HepG2 (cell line): Measurements from ENCODE around the gene ROMO1. TPM values are rescaled to one million over a fixed set of nuclear protein-coding genes. Genes with fewer than 3 reads are reported as not detected.

Source experiments
- CBFB ChIP-seq: sonication (generic); formaldehyde crosslinking; IDR thresholded peaks from 2 replicates; pipeline ENCODE4 v1.4.0; 2020; ENCODE audit warnings: missing genetic modification reagents
- CC2D1A ChIP-seq: sonication (generic); formaldehyde crosslinking; IDR thresholded peaks from 2 replicates; pipeline ENCODE4 v1.8.1; 2023; ENCODE audit warnings: mild to moderate bottlenecking, missing genetic modification reagents
- FLYWCH1 ChIP-seq: sonication (generic); formaldehyde crosslinking; IDR thresholded peaks from 2 replicates; pipeline ENCODE4 v1.8.1; 2023; ENCODE audit warnings: mild to moderate bottlenecking, missing genetic modification reagents
- HIVEP1 ChIP-seq: sonication (generic); formaldehyde crosslinking; IDR thresholded peaks from 2 replicates; pipeline ENCODE4 v1.4.0; 2020; ENCODE audit warnings: mild to moderate bottlenecking, missing genetic modification reagents
- HNRNPK ChIP-seq: fragments of 200-400 bp; formaldehyde crosslinking; IDR thresholded peaks from 2 replicates; pipeline ENCODE4 v1.6.1; 2018; ENCODE audit warnings: low read length, low read depth, moderate library complexity, mild to moderate bottlenecking; ENCODE audit not compliant: poor library complexity, severe bottlenecking
- MTF1 ChIP-seq: sonication (generic); formaldehyde crosslinking; IDR thresholded peaks from 2 replicates; pipeline ENCODE4 v1.5.0; 2020; ENCODE audit warnings: missing genetic modification reagents
- SPEN ChIP-seq: sonication (generic); formaldehyde crosslinking; IDR thresholded peaks from 2 replicates; pipeline ENCODE4 v1.5.1; 2020; ENCODE audit warnings: low read depth, mild to moderate bottlenecking, missing genetic modification reagents
- SRSF1 ChIP-seq: fragments of 200-400 bp; formaldehyde crosslinking; optimal IDR thresholded peaks from 2 replicates; pipeline ENCODE3; 2017; ENCODE audit warnings: mild to moderate bottlenecking, low read depth, low read length, moderate library complexity
- TBX3 ChIP-seq: fragments of 450-650 bp; IDR thresholded peaks from 2 replicates; pipeline ENCODE4 v1.6.1; 2017; ENCODE audit warnings: antibody characterized with exemption, mild to moderate bottlenecking, inconsistent platforms, borderline replicate concordance
- TSC22D2 ChIP-seq: sonication (generic); formaldehyde crosslinking; IDR thresholded peaks from 2 replicates; pipeline ENCODE4 v1.5.1; 2020; ENCODE audit warnings: missing genetic modification reagents, mild to moderate bottlenecking, borderline replicate concordance
- ZIK1 ChIP-seq: sonication (generic); formaldehyde crosslinking; IDR thresholded peaks from 2 replicates; pipeline ENCODE4 v1.5.0; 2020; ENCODE audit warnings: mild to moderate bottlenecking, low read depth, missing genetic modification reagents, borderline replicate concordance
- ZNF331 ChIP-seq: sonication (generic); formaldehyde crosslinking; IDR thresholded peaks from 2 replicates; pipeline ENCODE4 v1.4.0; 2020; ENCODE audit warnings: missing genetic modification reagents
- ZNF343 ChIP-seq: sonication (generic); formaldehyde crosslinking; IDR thresholded peaks from 2 replicates; pipeline ENCODE4 v1.4.0; 2020; ENCODE audit warnings: mild to moderate bottlenecking, missing genetic modification reagents
- ZNF776 ChIP-seq: sonication (generic); formaldehyde crosslinking; IDR thresholded peaks from 2 replicates; pipeline ENCODE4 v1.4.0; 2020; ENCODE audit warnings: mild to moderate bottlenecking, missing genetic modification reagents
- polyA plus RNA-seq, 8 experiments: library from polyadenylated mRNA; depleted of rRNA in 3 of 8; stranded (reverse) in 7 of 8; unstranded in 1 of 8; fragments of >200 nt; fragmentation: Illumina TruSeq in 4 of 8; extraction: Trizol in 4 of 8; gene quantifications; 2 replicates each; pipeline versions ENCODE4 v1.2.1 to v1.2.3, GENCODE V29; 2011 to 2016; ENCODE audit warnings: low read depth in 4 of 8, missing spikeins in 1 of 8, mixed read lengths in 1 of 8; ENCODE audit not compliant: insufficient read depth in 1 of 8
- total RNA-seq, 5 experiments: library from RNA; depleted of rRNA; stranded (reverse); fragments of >200 nt; fragmentation: Illumina TruSeq; extraction: Trizol; gene quantifications; 2 replicates each; pipeline ENCODE4 v1.2.3, GENCODE V29; 2016; ENCODE audit warnings: low read depth in 1 of 5
- TF ChIP-seq, protein P1 (sequence below): sonication (generic); formaldehyde crosslinking; conservative IDR thresholded peaks from 2 replicates; pipeline ENCODE4 v1.4.0; 2020; ENCODE audit warnings: mild to moderate bottlenecking, missing genetic modification reagents, moderate library complexity
- TF ChIP-seq, protein P2 (sequence below): IDR thresholded peaks from 2 replicates; pipeline ENCODE4 v1.6.1; 2016
- TF ChIP-seq, protein P3 (sequence below): sonication (generic); formaldehyde crosslinking; IDR thresholded peaks from 2 replicates; pipeline ENCODE4 v1.4.0; 2020; ENCODE audit warnings: mild to moderate bottlenecking, missing genetic modification reagents
- TF ChIP-seq, protein P4 (sequence below): sonication (generic); formaldehyde crosslinking; IDR thresholded peaks from 2 replicates; pipeline ENCODE4 v1.8.1; 2022; ENCODE audit warnings: mild to moderate bottlenecking, missing genetic modification reagents
- TF ChIP-seq, protein P5 (sequence below): IDR thresholded peaks from 2 replicates; pipeline ENCODE4 v1.6.1; 2016; ENCODE audit warnings: control low read depth
- TF ChIP-seq, protein P6 (sequence below): sonication (generic); formaldehyde crosslinking; conservative IDR thresholded peaks from 2 replicates; pipeline ENCODE4 v1.8.0; 2022; ENCODE audit warnings: mild to moderate bottlenecking, moderate library complexity, missing genetic modification reagents

The ROMO1 gene
- total and polyA plus RNA-seq, 2 of the 13 experiments (the other 11 are each of a cell fraction or from before 2014, with no cell fraction given): 636 to 755 TPM

DNA sequence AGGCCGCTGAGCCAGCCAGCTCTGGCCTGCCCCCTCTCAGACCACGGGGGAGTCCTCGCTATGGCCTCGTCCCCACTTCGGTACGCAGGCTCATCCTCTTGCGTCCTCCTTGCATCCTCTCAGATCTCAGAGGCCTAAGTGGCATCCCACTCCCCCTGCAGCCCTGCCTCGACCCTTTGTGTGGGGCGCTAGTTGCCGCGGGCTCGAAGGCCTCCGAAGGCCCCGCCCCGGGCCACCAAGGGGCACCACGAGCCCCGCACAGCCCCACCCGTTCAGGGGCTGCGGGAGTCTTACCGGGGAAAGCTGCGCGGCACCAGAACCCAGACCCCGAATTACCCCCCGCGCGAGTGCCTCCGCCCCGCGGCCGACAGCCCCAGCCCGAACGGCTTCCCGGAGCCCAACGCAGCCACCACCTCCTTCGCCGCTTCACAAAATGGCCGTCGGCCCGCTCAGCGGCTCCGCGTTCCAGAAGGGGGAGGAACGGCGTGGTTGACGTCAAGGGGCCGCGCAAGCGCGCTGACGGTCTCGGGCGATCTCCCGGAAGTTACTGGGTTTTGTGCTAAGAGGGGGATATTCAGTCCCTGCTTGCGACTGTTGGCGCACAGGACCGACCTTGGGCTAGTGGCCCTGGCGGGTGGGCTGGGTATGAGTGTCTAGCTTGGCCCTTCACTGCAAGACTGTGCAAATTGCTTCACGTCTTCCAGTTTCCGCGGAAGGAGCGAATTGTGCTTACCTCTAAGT is 34.6 kb upstream of the ROMO1 start, which contains the start of the genes CPNE1 and RBM12 (continued):
- TF ChIP-seq, protein P1, sequence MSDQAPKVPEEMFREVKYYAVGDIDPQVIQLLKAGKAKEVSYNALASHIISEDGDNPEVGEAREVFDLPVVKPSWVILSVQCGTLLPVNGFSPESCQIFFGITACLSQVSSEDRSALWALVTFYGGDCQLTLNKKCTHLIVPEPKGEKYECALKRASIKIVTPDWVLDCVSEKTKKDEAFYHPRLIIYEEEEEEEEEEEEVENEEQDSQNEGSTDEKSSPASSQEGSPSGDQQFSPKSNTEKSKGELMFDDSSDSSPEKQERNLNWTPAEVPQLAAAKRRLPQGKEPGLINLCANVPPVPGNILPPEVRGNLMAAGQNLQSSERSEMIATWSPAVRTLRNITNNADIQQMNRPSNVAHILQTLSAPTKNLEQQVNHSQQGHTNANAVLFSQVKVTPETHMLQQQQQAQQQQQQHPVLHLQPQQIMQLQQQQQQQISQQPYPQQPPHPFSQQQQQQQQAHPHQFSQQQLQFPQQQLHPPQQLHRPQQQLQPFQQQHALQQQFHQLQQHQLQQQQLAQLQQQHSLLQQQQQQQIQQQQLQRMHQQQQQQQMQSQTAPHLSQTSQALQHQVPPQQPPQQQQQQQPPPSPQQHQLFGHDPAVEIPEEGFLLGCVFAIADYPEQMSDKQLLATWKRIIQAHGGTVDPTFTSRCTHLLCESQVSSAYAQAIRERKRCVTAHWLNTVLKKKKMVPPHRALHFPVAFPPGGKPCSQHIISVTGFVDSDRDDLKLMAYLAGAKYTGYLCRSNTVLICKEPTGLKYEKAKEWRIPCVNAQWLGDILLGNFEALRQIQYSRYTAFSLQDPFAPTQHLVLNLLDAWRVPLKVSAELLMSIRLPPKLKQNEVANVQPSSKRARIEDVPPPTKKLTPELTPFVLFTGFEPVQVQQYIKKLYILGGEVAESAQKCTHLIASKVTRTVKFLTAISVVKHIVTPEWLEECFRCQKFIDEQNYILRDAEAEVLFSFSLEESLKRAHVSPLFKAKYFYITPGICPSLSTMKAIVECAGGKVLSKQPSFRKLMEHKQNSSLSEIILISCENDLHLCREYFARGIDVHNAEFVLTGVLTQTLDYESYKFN (CRISPR knock-in tag): peak; percentile 88
- TF ChIP-seq SPEN (CRISPR knock-in tag) (peak; percentile 97), ZNF776 (CRISPR knock-in tag) (peak; percentile 85), ZIK1 (CRISPR knock-in tag) (peak; percentile 98), FLYWCH1 (CRISPR knock-in tag) (no peak), SRSF1 (peak; percentile 98), ZNF343 (CRISPR knock-in tag) (peak; percentile 99), CC2D1A (0 out of 2 replicates have a peak, but pooled peaks have one; percentile 13), HIVEP1 (CRISPR knock-in tag) (peak; percentile 90), MTF1 (CRISPR knock-in tag) (0 out of 2 replicates have a peak, but pooled peaks have one; percentile 81), ZNF331 (CRISPR knock-in tag) (peak; percentile 93), HNRNPK (peak; percentile 83), TBX3 (peak; percentile 55), CBFB (peak; percentile 90), TSC22D2 (CRISPR knock-in tag) (peak; percentile 98)
- TF ChIP-seq, protein P2, sequence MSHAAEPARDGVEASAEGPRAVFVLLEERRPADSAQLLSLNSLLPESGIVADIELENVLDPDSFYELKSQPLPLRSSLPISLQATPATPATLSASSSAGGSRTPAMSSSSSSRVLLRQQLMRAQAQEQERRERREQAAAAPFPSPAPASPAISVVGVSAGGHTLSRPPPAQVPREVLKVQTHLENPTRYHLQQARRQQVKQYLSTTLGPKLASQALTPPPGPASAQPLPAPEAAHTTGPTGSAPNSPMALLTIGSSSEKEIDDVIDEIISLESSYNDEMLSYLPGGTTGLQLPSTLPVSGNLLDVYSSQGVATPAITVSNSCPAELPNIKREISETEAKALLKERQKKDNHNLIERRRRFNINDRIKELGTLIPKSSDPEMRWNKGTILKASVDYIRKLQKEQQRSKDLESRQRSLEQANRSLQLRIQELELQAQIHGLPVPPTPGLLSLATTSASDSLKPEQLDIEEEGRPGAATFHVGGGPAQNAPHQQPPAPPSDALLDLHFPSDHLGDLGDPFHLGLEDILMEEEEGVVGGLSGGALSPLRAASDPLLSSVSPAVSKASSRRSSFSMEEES (CRISPR knock-in tag): peak; percentile 75; the same call in 1 of the 2 replicates
- TF ChIP-seq, protein P3, sequence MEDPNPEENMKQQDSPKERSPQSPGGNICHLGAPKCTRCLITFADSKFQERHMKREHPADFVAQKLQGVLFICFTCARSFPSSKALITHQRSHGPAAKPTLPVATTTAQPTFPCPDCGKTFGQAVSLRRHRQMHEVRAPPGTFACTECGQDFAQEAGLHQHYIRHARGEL (CRISPR knock-in tag): peak; percentile 90
- TF ChIP-seq, protein P4, sequence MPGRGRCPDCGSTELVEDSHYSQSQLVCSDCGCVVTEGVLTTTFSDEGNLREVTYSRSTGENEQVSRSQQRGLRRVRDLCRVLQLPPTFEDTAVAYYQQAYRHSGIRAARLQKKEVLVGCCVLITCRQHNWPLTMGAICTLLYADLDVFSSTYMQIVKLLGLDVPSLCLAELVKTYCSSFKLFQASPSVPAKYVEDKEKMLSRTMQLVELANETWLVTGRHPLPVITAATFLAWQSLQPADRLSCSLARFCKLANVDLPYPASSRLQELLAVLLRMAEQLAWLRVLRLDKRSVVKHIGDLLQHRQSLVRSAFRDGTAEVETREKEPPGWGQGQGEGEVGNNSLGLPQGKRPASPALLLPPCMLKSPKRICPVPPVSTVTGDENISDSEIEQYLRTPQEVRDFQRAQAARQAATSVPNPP (CRISPR knock-in tag): peak; percentile 99
- TF ChIP-seq, protein P5, sequence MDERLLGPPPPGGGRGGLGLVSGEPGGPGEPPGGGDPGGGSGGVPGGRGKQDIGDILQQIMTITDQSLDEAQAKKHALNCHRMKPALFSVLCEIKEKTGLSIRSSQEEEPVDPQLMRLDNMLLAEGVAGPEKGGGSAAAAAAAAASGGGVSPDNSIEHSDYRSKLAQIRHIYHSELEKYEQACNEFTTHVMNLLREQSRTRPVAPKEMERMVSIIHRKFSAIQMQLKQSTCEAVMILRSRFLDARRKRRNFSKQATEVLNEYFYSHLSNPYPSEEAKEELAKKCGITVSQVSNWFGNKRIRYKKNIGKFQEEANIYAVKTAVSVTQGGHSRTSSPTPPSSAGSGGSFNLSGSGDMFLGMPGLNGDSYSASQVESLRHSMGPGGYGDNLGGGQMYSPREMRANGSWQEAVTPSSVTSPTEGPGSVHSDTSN: no peak
- TF ChIP-seq, protein P6, sequence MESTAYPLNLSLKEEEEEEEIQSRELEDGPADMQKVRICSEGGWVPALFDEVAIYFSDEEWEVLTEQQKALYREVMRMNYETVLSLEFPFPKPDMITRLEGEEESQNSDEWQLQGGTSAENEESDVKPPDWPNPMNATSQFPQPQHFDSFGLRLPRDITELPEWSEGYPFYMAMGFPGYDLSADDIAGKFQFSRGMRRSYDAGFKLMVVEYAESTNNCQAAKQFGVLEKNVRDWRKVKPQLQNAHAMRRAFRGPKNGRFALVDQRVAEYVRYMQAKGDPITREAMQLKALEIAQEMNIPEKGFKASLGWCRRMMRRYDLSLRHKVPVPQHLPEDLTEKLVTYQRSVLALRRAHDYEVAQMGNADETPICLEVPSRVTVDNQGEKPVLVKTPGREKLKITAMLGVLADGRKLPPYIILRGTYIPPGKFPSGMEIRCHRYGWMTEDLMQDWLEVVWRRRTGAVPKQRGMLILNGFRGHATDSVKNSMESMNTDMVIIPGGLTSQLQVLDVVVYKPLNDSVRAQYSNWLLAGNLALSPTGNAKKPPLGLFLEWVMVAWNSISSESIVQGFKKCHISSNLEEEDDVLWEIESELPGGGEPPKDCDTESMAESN (CRISPR knock-in tag): peak; percentile 98
